GM10266 (cell line): ENCODE results near the gene EP400.

Experiments used
- DNase-seq: peaks from one replicate; pipeline ENCODE4 v3.0.0; 2012; ENCODE audit errors: extremely low spot score
- CTCF ChIP-seq: IDR thresholded peaks from 2 replicates; pipeline ENCODE4 v1.5.1; 2012; ENCODE audit warnings: mild to moderate bottlenecking, low read depth; ENCODE audit not compliant: control insufficient read depth, insufficient read depth; ENCODE audit errors: missing control alignments

The EP400 gene

GRCh38 chr12:132056951-132057350 is 107.2 kb downstream of the EP400 start:
- no peak for DNase-seq
- TF ChIP-seq CTCF: no peak

GRCh38 chr12:132057691-132058090 is 107.9 kb downstream of the EP400 start:
- DNase-seq: no peak
- TF ChIP-seq CTCF: no peak

- no peak for DNase-seq
- TF ChIP-seq CTCF: no peak
Measured at GRCh38 chr12:132061197-132061596, 111.5 kb downstream of the EP400 start.

GRCh38 chr12:132061641-132062430 is 112.1 kb downstream of the EP400 start:
- DNase-seq: no peak
- TF ChIP-seq CTCF: no peak

- no peak for DNase-seq
- no peak for TF ChIP-seq CTCF
Measured at GRCh38 chr12:132062481-132062880, 112.7 kb downstream of the EP400 start.

GRCh38 chr12:132063491-132063890 is 113.7 kb downstream of the EP400 start:
- no peak for TF ChIP-seq CTCF
- no peak for DNase-seq

- TF ChIP-seq CTCF: no peak
- no peak for DNase-seq
Measured at GRCh38 chr12:132064631-132065030, 114.9 kb downstream of the EP400 start.
